Fibroblast of pulmonary artery (primary cell): ENCODE results near the gene ARSA.
"Not testable (repeated sequence)": the region's sequence is repeated elsewhere in the genome, so short reads cannot be mapped to it uniquely, and the experiment has no call there.

Experiments
- DNase-seq: peaks from one replicate; pipeline ENCODE4 v3.0.0-alpha.2; 2010; ENCODE audit warnings: low read depth
- H3K4me3 ChIP-seq: replicated peaks from 2 replicates; pipeline ENCODE4 v1.5.1; 2011; ENCODE audit warnings: low read depth, mild to moderate bottlenecking, control low read depth, low read length, moderate library complexity
- TF ChIP-seq, protein P1 (sequence below): IDR thresholded peaks from 2 replicates; pipeline ENCODE4 v1.5.1; 2011; ENCODE audit warnings: mild to moderate bottlenecking, control low read depth, low read length, inconsistent platforms; ENCODE audit errors: missing control alignments

Gene ARSA

DNA sequence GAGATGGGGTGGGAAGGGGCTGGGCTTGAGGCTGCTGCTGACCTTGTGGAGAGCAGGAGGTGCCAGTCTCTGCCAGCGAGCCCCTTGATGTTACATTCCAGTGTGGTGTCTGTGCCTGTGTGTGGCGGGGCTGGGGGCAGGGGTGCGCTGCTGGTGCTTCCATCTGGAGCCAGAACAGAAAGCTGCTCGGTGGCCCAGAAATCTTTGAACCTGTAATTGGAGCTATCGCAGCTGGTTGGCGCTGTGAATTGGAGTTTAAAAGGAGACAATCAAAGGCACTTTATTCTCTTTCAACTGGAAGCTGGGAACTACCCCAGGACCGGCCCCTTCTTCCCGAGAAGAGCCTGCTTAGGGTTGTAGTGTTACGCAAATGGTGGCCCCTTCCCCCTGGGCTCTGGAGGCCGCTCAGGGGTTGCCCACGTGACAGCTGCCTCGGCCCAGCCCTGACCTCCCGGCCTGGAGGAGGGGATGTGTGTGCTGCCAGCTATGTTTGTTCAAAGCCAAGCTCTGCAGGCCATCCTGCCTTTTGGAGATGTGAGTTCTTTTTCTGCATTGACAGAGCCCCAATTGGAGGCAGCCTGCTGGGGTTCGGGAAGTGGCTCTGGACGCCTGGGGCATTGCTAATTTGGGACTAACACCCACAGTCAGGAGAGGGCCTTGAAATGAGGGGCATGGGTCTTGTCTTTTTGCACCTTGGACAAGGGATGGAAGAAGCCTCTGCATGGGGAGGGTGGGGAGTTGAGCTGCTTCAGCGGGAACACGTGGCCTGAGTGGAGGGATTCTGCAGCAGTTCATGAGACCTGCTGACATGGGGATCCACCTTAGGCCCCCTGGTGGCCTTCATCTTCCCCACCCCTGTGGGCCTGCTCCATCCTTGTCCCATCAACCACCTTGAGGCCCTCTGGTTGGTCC lies 14.0 kb upstream of the ARSA start:
- DNase-seq, result peak; percentile 48
- H3K4me3 ChIP-seq, result no peak overlapping the region
- TF ChIP-seq, protein P1, sequence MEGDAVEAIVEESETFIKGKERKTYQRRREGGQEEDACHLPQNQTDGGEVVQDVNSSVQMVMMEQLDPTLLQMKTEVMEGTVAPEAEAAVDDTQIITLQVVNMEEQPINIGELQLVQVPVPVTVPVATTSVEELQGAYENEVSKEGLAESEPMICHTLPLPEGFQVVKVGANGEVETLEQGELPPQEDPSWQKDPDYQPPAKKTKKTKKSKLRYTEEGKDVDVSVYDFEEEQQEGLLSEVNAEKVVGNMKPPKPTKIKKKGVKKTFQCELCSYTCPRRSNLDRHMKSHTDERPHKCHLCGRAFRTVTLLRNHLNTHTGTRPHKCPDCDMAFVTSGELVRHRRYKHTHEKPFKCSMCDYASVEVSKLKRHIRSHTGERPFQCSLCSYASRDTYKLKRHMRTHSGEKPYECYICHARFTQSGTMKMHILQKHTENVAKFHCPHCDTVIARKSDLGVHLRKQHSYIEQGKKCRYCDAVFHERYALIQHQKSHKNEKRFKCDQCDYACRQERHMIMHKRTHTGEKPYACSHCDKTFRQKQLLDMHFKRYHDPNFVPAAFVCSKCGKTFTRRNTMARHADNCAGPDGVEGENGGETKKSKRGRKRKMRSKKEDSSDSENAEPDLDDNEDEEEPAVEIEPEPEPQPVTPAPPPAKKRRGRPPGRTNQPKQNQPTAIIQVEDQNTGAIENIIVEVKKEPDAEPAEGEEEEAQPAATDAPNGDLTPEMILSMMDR, result peak; percentile 54

DNA sequence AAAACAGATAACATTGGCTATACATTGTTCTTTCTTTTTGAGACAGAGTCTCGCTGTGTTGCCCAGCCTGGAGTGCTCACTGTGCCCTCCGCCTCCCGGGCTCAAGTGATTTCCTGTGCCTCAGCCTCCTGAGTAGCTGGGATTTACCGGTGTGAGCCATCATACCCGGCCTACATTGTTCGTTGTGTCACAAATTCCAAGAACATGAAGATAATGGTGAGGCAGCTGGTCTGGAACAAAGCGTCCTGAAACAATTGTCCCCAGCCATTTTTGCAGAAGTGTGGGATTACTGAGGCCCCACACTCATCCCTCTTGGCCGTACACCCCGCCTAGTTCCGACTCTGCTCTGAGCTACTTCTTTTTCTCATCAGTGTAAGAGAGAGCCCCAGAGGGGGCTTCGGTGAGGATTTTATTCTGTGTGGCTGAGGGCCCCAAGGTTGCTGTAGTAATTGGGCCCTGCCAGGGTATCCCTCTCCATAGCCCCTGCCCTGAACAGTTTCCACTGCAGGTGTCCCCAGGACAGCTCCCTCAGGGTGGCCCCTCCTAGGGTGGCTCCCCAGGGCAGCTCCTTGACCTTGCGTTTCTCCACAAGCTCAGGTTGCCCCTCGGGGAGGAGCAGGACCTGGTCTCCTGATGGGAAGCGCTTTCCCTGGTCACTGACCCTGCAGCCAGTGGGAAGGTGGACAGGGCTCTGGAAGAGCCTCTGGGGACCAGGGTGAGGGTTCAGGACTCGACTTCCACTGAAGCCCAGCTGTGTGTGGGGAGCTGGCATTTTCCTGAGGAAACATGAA lies 13.1 kb upstream of the ARSA start:
- H3K4me3 ChIP-seq, result no peak overlapping the region
- TF ChIP-seq, protein P1, result no peak
- DNase-seq, result no peak

DNA sequence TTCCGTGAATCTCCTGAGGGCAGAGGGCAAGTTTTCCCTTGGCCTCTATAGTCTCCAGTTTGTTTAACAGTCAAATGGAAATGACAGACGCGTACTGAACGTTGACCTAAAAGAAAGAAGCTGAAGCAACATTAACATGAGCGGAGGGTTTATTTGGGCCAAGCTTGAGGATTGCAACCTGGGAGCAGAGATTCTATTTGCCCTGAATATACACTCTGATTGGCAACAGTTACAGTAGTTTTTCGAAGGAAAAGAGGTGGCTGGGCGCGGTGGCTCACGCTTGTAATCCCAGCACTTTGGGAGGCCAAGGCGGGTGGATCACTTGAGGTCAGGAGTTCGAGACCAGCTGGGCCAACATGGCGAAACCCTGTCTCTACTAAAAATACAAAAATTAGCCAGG lies 12.3 kb upstream of the ARSA start:
- not testable (repeated sequence) for H3K4me3 ChIP-seq, DNase-seq

DNA sequence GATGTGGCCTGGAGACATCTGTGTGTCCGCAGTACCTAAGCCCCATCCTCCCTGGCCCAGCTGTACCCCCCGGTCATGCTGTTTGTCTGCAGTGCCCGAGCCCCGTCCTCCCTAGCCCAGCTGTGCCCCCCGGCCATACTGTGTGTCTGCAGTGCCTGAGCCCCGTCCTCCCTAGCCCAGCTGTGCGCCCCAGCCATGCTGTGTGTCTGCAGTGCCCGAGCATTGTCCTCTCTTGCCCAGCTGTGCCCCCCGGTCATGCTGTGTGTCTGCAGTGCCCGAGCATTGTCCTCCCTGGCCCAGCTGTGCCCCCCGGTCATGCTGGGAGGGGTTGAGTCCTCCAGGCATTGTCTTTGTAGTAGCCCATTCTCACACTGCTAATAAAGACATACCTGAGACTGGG lies 7.6 kb upstream of the ARSA start:
- no peak for DNase-seq
- no peak overlapping the region for H3K4me3 ChIP-seq
- TF ChIP-seq, protein P1, result no peak

DNA sequence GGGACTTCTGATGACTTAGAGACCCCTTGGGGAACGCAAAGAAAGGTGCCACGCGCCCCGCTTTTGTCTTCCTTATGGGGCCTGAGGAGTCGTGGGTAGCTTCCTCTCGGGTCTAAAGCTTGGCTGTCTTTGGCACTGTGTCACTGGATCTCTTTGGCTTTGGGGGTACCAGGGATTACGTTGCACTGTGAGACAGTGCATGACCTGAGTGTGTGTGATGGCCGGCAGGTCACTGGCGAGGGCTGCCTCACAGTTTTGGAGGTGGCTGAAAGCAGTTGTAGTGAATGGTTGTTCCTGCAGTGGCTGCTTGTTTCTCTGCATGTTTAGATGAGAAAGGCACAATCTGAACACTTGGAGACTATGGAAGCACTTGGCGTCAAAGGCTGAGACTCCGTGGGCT lies 5.8 kb upstream of the ARSA start:
- DNase-seq, result no peak
- H3K4me3 ChIP-seq, result no peak overlapping the region
- TF ChIP-seq, protein P1, result no peak

DNA sequence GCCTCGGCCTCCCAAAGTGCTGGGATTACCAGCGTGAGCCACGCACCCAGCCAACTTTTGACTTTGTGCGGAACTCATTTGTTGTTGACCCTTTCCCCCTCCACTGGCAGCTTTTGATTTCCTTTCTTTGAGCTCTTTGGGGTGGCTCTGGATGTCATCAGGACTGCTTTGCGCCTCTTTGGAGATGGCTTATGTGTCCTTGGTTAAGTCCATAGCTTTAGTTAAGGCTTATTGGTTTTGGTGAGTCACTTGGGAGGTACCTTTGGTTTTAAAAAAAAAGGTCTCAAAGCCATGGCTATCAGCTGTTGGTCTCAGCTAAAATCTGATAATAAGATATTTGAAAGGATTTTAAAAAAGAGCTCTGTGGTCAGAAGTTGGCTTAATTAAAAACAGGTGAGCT lies 5.1 kb upstream of the ARSA start:
- no peak for DNase-seq
- TF ChIP-seq, protein P1, result no peak
- no peak overlapping the region for H3K4me3 ChIP-seq

DNA sequence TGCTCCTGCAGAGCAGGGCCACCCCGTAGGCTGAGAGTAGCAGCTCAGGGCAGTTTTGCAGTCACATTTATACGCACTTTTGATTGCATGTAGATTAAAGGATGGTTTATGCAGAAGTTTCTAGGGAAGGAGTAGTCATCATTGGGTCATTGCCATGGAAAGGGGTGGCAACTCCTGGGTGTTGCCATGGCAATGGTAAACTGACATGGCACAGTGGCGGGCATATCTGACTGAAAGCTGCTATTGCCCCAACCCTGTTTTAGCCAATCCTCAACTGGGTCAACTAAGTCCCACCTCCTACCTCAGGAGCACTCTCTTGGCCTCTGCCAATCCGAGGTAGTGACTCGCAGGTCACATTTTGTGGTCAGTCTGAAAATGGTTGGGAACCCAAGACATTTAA lies 2.4 kb upstream of the ARSA start:
- H3K4me3 ChIP-seq, result no peak overlapping the region
- no peak for DNase-seq
- TF ChIP-seq, protein P1, result no peak
